ENCODE data around the gene ZNF546. TPM values are rescaled to one million over a fixed set of nuclear protein-coding genes. Genes with fewer than 3 reads are reported as not detected.

The ZNF546 gene
- total RNA-seq, 1 donor from 2014 or later: 5.2 TPM

GRCh38 chr19:40005691-40006272 lies 8.9 kb downstream of the ZNF546 start:
- H3K27me3 ChIP-seq: no peaks in the 10 kb centered on the region
- no peaks in the 10 kb centered on the region for H3K4me1 ChIP-seq
- TF ChIP-seq POLR2A (IDR thresholded peaks at IDR 0.05) (no peak), POLR2AphosphoS5 (IDR thresholded peaks at IDR 0.05; ENCODE audit: insufficient read depth in 1 of 2, low read depth in 1 of 2) (no peak), CTCF (IDR thresholded peaks at IDR 0.05) (no peak)
- no peak overlapping the region for H3K4me3 ChIP-seq
- DNase-seq (ENCODE audit: extremely low spot score in 2 of 2): no peak
- H3K36me3 ChIP-seq: peaks cover 0 to 37% of the 10 kb centered on the region in 2 donors
- H3K9me3 ChIP-seq: no peaks in the 10 kb centered on the region
- intact Hi-C loops (cut with DNase I): no loop called here
- no peak overlapping the region for H3K27ac ChIP-seq

- H3K36me3 ChIP-seq: peaks cover under 1 to 41% of the 10 kb centered on the region in 2 donors
- H3K9me3 ChIP-seq: no peaks in the 10 kb centered on the region
- no peaks in the 10 kb centered on the region for H3K4me1 ChIP-seq
- intact Hi-C loops (cut with DNase I): no loop called here
- H3K27ac ChIP-seq: no peak overlapping the region
- no peak for DNase-seq (ENCODE audit: extremely low spot score in 2 of 2)
- no peak for TF ChIP-seq POLR2A (IDR thresholded peaks at IDR 0.05)
- TF ChIP-seq POLR2AphosphoS5 (IDR thresholded peaks at IDR 0.05; ENCODE audit: insufficient read depth in 1 of 2, low read depth in 1 of 2): no peak
- no peak for TF ChIP-seq CTCF (IDR thresholded peaks at IDR 0.05)
- no peaks in the 10 kb centered on the region for H3K27me3 ChIP-seq
- H3K4me3 ChIP-seq: no peak overlapping the region
Observed at GRCh38 chr19:40006273-40006691, 9.4 kb downstream of the ZNF546 start.

GRCh38 chr19:40009674-40010073 lies 12.8 kb downstream of the ZNF546 start:
- Histone ChIP-seq H3K27ac (no peak overlapping the region), H3K4me1 (no peaks in the 10 kb centered on the region), H3K9me3 (peaks cover 10% of the 10 kb centered on the region), H3K36me3 (peaks cover 3 to 67% of the 10 kb centered on the region in 2 donors), H3K4me3 (no peak overlapping the region), H3K27me3 (no peaks in the 10 kb centered on the region)
- intact Hi-C loops (cut with DNase I): no loop called here
- TF ChIP-seq CTCF (IDR thresholded peaks at IDR 0.05) (no peak), POLR2A (IDR thresholded peaks at IDR 0.05) (no peak), POLR2AphosphoS5 (IDR thresholded peaks at IDR 0.05; ENCODE audit: insufficient read depth in 1 of 2, low read depth in 1 of 2) (no peak)
- no peak for DNase-seq (ENCODE audit: extremely low spot score in 2 of 2)

GRCh38 chr19:40013991-40014390 lies 17.1 kb downstream of the ZNF546 start:
- TF ChIP-seq POLR2AphosphoS5 (IDR thresholded peaks at IDR 0.05; ENCODE audit: insufficient read depth in 1 of 2, low read depth in 1 of 2) (no peak), CTCF (IDR thresholded peaks at IDR 0.05) (no peak), POLR2A (IDR thresholded peaks at IDR 0.05) (no peak)
- peaks cover 3 to 55% of the 10 kb centered on the region in 2 donors for H3K36me3 ChIP-seq
- DNase-seq (ENCODE audit: extremely low spot score in 2 of 2): no peak
- no peaks in the 10 kb centered on the region for H3K4me1 ChIP-seq
- peaks cover 32% of the 10 kb centered on the region for H3K9me3 ChIP-seq
- intact Hi-C loops (cut with DNase I): no loop called here
- H3K27me3 ChIP-seq: no peaks in the 10 kb centered on the region
- no peak overlapping the region for H3K4me3 ChIP-seq
- no peak overlapping the region for H3K27ac ChIP-seq

- no peak for DNase-seq (ENCODE audit: extremely low spot score in 2 of 2)
- Histone ChIP-seq H3K4me3 (no peak overlapping the region), H3K9me3 (peaks cover 37% of the 10 kb centered on the region), H3K27me3 (no peaks in the 10 kb centered on the region), H3K4me1 (no peaks in the 10 kb centered on the region), H3K36me3 (no peaks in the 10 kb centered on the region), H3K27ac (no peak overlapping the region)
- intact Hi-C loops (cut with DNase I): no loop called here
- no peak for TF ChIP-seq POLR2AphosphoS5 (IDR thresholded peaks at IDR 0.05; ENCODE audit: insufficient read depth in 1 of 2, low read depth in 1 of 2)
Observed at GRCh38 chr19:40023969-40024368, 27.1 kb downstream of the ZNF546 start.

All from vagina (tissue), 2 donors.